K562 (cell line): ENCODE results near the gene TRPC3. TPM values are rescaled to one million over a fixed set of nuclear protein-coding genes. Genes with fewer than 3 reads are reported as not detected.

Experiments
- ATAC-seq: fragments of 200-7000 bp; cut with Tn5 transposase; 3 replicates; pipeline ENCODE4 v1.9.1; 2020; ENCODE audit warnings: moderate library complexity
- BruUV-seq: library from RNA; stranded (reverse); fragments of 400-500 nt; replicated peaks from 2 replicates; lab custom pipeline; 2021; lab: Mats Ljungman, UMichigan
- CTCF ChIA-PET: fragments of 300-600 bp; formaldehyde crosslinking; extraction: SDS; loops from one replicate; lab custom pipeline; 2021; ENCODE audit warnings: low intra/inter-chr PET ratio; lab: Yijun Ruan, JAX
- POLR2A ChIA-PET: fragments of 300-600, 350-650 bp; sonication (Branson Sonifier 250); formaldehyde crosslinking; extraction: SDS; loops from one replicate; lab custom pipeline; 2021; ENCODE audit warnings: antibody characterized with exemption, inconsistent platforms; lab: Yijun Ruan, JAX
- DNase-seq, 4 experiments: peaks; one replicate each; pipeline versions ENCODE4 v3.0.0 to v3.0.0-alpha.2; 2011 to 2018; ENCODE audit warnings: low spot score in 3 of 4, mixed read lengths in 3 of 4; ENCODE audit errors: extremely low read depth in 1 of 4
- FAIRE-seq: peaks from 2 replicates; lab custom pipeline; 2011; peaks lifted over from hg19 to GRCh38; lab: Jason Lieb, UNC
- H2AFZ ChIP-seq: 2 replicates; pipeline ENCODE4 v1.6.0; 2011; ENCODE audit warnings: low read depth, low read length, control low read depth, inconsistent platforms
- H3K27ac ChIP-seq: fragments of 200-600 bp; 3 replicates; pipeline ENCODE4 v1.8.0; 2011; ENCODE audit warnings: low read depth, mild to moderate bottlenecking, control low read depth, inconsistent platforms, low read length, moderate library complexity, mixed read lengths; ENCODE audit errors: extremely low read depth
- H3K27me3 ChIP-seq, 2 experiments: fragments of 300-600 bp in 1 of 2; 2 replicates in 1 of 2; 3 replicates in 1 of 2; pipeline versions ENCODE4 v1.6.0 to v1.8.0; 2011; ENCODE audit warnings: inconsistent platforms in 2 of 2, low read length in 2 of 2, mild to moderate bottlenecking in 1 of 2, mixed read lengths in 1 of 2, moderate library complexity in 1 of 2; ENCODE audit not compliant: control insufficient read depth in 2 of 2, insufficient read depth in 2 of 2
- H3K36me3 ChIP-seq: fragments of 300-600 bp; 3 replicates; pipeline ENCODE4 v1.8.0; 2011; ENCODE audit warnings: mild to moderate bottlenecking, low read length, inconsistent platforms; ENCODE audit not compliant: control insufficient read depth, insufficient read depth
- H3K4me1 ChIP-seq, 2 experiments: fragments of 200-600 bp in 1 of 2; replicated peaks in 1 of 2; 2 replicates in 1 of 2; 3 replicates in 1 of 2; pipeline versions ENCODE4 v1.5.1 to v1.8.0; 2011; ENCODE audit warnings: inconsistent platforms in 2 of 2, low read length in 2 of 2, mild to moderate bottlenecking in 1 of 2, mixed read lengths in 1 of 2, moderate library complexity in 1 of 2; ENCODE audit not compliant: control insufficient read depth in 2 of 2, insufficient read depth in 2 of 2
- H3K4me2 ChIP-seq: 2 replicates; pipeline ENCODE4 v1.6.1; 2011; ENCODE audit warnings: low read length, control low read depth, inconsistent platforms, mixed read lengths; ENCODE audit not compliant: insufficient read depth
- H3K4me3 ChIP-seq: fragments of 200-600 bp; sonication (generic), shearing (Covaris generic); 2 replicates; pipeline ENCODE4 v1.5.1; 2016; ENCODE audit warnings: control low read depth, inconsistent platforms
- H3K79me2 ChIP-seq: fragments of 200-600 bp; 3 replicates; pipeline ENCODE4 v1.8.0; 2011; ENCODE audit warnings: low read length, inconsistent platforms; ENCODE audit not compliant: control insufficient read depth, insufficient read depth
- H3K9ac ChIP-seq, 2 experiments: 2 replicates each; pipeline versions ENCODE4 v1.6.0 to v1.6.1; 2011; ENCODE audit warnings: low read depth in 2 of 2, low read length in 2 of 2, control low read depth in 1 of 2, inconsistent platforms in 1 of 2, mild to moderate bottlenecking in 1 of 2, mixed read lengths in 1 of 2; ENCODE audit not compliant: insufficient read depth in 1 of 2
- H3K9me1 ChIP-seq: one replicate; pipeline ENCODE4 v1.6.0; 2011; ENCODE audit warnings: inconsistent platforms, mild to moderate bottlenecking, low read length, moderate library complexity; ENCODE audit not compliant: control insufficient read depth, insufficient read depth
- H3K9me3 ChIP-seq: replicated peaks from 2 replicates; pipeline ENCODE4 v1.5.1; 2011; ENCODE audit warnings: low read depth, low read length, inconsistent platforms; ENCODE audit not compliant: control insufficient read depth, insufficient read depth
- H4K20me1 ChIP-seq: replicated peaks from 2 replicates; pipeline ENCODE4 v1.6.1; 2011; ENCODE audit warnings: low read length, inconsistent platforms, mixed read lengths; ENCODE audit not compliant: control insufficient read depth, insufficient read depth
- AFF1 ChIP-seq, 2 experiments: fragments of 450-650 bp; IDR thresholded peaks; 2 replicates each; pipeline ENCODE4 v1.6.1; 2018; ENCODE audit warnings: mild to moderate bottlenecking in 2 of 2, low read depth in 1 of 2; ENCODE audit not compliant: partially characterized antibody in 2 of 2
- GTF2A2 ChIP-seq: IDR thresholded peaks from 2 replicates; pipeline ENCODE4 v1.6.1; 2016; ENCODE audit warnings: mild to moderate bottlenecking, missing genetic modification characterization, missing compliant biosample characterization
- MAFG ChIP-seq: fragments of 450-650 bp; conservative IDR thresholded peaks from 2 replicates; pipeline ENCODE4 v1.6.1; 2016; ENCODE audit warnings: missing genetic modification characterization, missing compliant biosample characterization
- MTA1 ChIP-seq: fragments of 450-650 bp; IDR thresholded peaks from 2 replicates; pipeline ENCODE4 v1.6.1; 2017; ENCODE audit warnings: borderline replicate concordance
- NELFE ChIP-seq: IDR thresholded peaks from 2 replicates; pipeline ENCODE4 v1.6.1; 2011; ENCODE audit warnings: mild to moderate bottlenecking; ENCODE audit not compliant: insufficient read depth, insufficient read length
- SREBF2 ChIP-seq: sonication (generic); formaldehyde crosslinking; IDR thresholded peaks from 2 replicates; pipeline ENCODE4 v1.4.0; 2020; ENCODE audit warnings: mild to moderate bottlenecking, missing genetic modification reagents
- TCF3 ChIP-seq: sonication (generic); formaldehyde crosslinking; IDR thresholded peaks from 2 replicates; pipeline ENCODE4 v1.4.0; 2020; ENCODE audit warnings: mild to moderate bottlenecking, missing genetic modification reagents
- WGBS: fragments of 100-300 bp; shearing (Covaris generic); methylation state at CpG from one replicate; pipeline ENCODE4 v1.1.6; 2016; ENCODE audit warnings: low coverage, mixed read lengths; ENCODE audit not compliant: insufficient coverage; ENCODE audit errors: missing lambda C conversion rate; 5-methylcytosine and 5-hydroxymethylcytosine counted together
- in situ Hi-C: fragments of 300-500 bp; cut with MboI; formaldehyde crosslinking; loops from 4 replicates; pipeline ENCODE4 v1.15.0; 2018; ENCODE audit warnings: inconsistent platforms, mixed read lengths
- intact Hi-C: fragments of 100-400 bp; cut with micrococcal nuclease; formaldehyde crosslinking; loops from 2 replicates; pipeline ENCODE4 v1.14.2; 2022
- polyA plus RNA-seq, 8 experiments: library from polyadenylated mRNA; depleted of rRNA in 4 of 8; stranded (reverse) in 5 of 8; unstranded in 3 of 8; fragments of >200 nt; fragmentation: Nextera tagmentation in 2 of 8; fragmentation: Illumina TruSeq in 1 of 8; extraction: Ambion mirVana in 2 of 8; extraction: Trizol in 1 of 8; gene quantifications; 2 replicates each; pipeline versions ENCODE4 v1.2.1 to v1.2.3, GENCODE V29; 2011 to 2014; ENCODE audit warnings: inconsistent platforms in 1 of 8, missing spikeins in 1 of 8
- total RNA-seq, 7 experiments: library from RNA; depleted of rRNA in 6 of 7; stranded (reverse); fragments of >200 nt in 6 of 7; fragmentation: Illumina TruSeq in 2 of 7; extraction: Trizol in 2 of 7; gene quantifications; 2 replicates each; pipeline versions ENCODE4 v1.2.1 to v1.2.3, GENCODE V29; 2011 to 2021; ENCODE audit warnings: low replicate concordance in 1 of 7

The TRPC3 gene
- total and polyA plus RNA-seq, 9 of the 15 experiments (the other 6 are each of a cell fraction or from before 2014, with no cell fraction given) = 0.01 to 0.27 (median 0.11) TPM

GRCh38 chr4:121957266-121957665 lies 5.4 kb upstream of the TRPC3 start:
- BruUV-seq = no TSS peak
- no peak for ATAC-seq
- no peak for DNase-seq
- TF ChIP-seq SREBF2 (CRISPR knock-in tag) = no peak
- no peak for TF ChIP-seq NELFE
- TF ChIP-seq TCF3 (CRISPR knock-in tag) = no peak
- no peak for TF ChIP-seq MAFG (tag)
- no peak for TF ChIP-seq MTA1
- no peak for TF ChIP-seq AFF1 (IDR thresholded peaks at IDR 0.05; ENCODE audit: low read depth in 1 of 2, partially characterized antibody in 2 of 2)
- TF ChIP-seq GTF2A2 (tag) = no peak
- H3K9me3 ChIP-seq = no peaks in the 10 kb centered on the region
- H3K27ac ChIP-seq = no peak overlapping the region
- CTCF ChIA-PET = no interaction called here
- 23% methylated on average over 3 of the region's 3 CpGs for WGBS
- no peaks in the 10 kb centered on the region for H3K79me2 ChIP-seq
- no peaks in the 10 kb centered on the region for H3K4me1 ChIP-seq
- no peaks in the 10 kb centered on the region for H3K9me1 ChIP-seq
- H3K27me3 ChIP-seq = peaks cover 2 to 3% of the 10 kb centered on the region in 2 experiments; a peak in 3 of 5 replicates
- FAIRE-seq = no peak
- no peak overlapping the region for H3K4me3 ChIP-seq
- in situ Hi-C loops = no loop called here
- no peak overlapping the region for H2AFZ ChIP-seq
- H3K36me3 ChIP-seq = no peaks in the 10 kb centered on the region
- H4K20me1 ChIP-seq = no peaks in the 10 kb centered on the region
- intact Hi-C loops = no loop called here
- POLR2A ChIA-PET = no interaction called here
- no peak overlapping the region for H3K9ac ChIP-seq
- no peak overlapping the region for H3K4me2 ChIP-seq
